IPS-20b (cell line): ENCODE measurements around the gene ZNF425.
A peak's percentile ranks its signal among the peaks of the same experiment; 100 is the strongest.

Experiments
- H3K27ac ChIP-seq: one replicate; pipeline ENCODE4 v1.5.1; 2013; ENCODE audit warnings: low read length
- H3K27me3 ChIP-seq: 2 replicates; pipeline ENCODE4 v1.6.1; 2013; ENCODE audit warnings: mild to moderate bottlenecking, low read length, inconsistent platforms; ENCODE audit not compliant: insufficient read depth
- H3K36me3 ChIP-seq: 2 replicates; pipeline ENCODE4 v1.6.1; 2013; ENCODE audit warnings: low read depth, mild to moderate bottlenecking, inconsistent platforms, low read length, moderate library complexity; ENCODE audit not compliant: insufficient read depth
- H3K4me1 ChIP-seq: 2 replicates; pipeline ENCODE4 v1.6.1; 2013; ENCODE audit warnings: mild to moderate bottlenecking, control low read depth, inconsistent platforms, low read length, moderate library complexity; ENCODE audit not compliant: insufficient read depth
- H3K4me3 ChIP-seq: 2 replicates; pipeline ENCODE4 v1.5.1; 2013; ENCODE audit warnings: mild to moderate bottlenecking, low read length, inconsistent platforms
- H3K9ac ChIP-seq: 2 replicates; pipeline ENCODE4 v1.6.1; 2013; ENCODE audit warnings: low read depth, mild to moderate bottlenecking, inconsistent platforms, low read length, moderate library complexity
- H3K9me3 ChIP-seq: 2 replicates; pipeline ENCODE4 v1.6.1; 2013; ENCODE audit warnings: mild to moderate bottlenecking, low read depth, low read length, inconsistent platforms; ENCODE audit not compliant: insufficient read depth

ZNF425 gene

GRCh38 chr7:149090397-149091195, 35.5 kb downstream of the ZNF425 start, which contains the start of gene ZNF786:
ZNF786 (minus strand) TSS chr7:149090718; CDS start chr7:149090640, 78 bp downstream.
- H3K27ac ChIP-seq = peak within 1 kb of the TSS; percentile 45

GRCh38 chr7:149087376-149087775, 38.7 kb downstream of the ZNF425 start:
- Histone ChIP-seq H3K4me3 (no peak overlapping the region), H3K27ac (no peak overlapping the region), H3K36me3 (peaks cover 25% of the 10 kb centered on the region; the same call in 1 of the 2 replicates), H3K9ac (no peak overlapping the region), H3K4me1 (peaks cover 2% of the 10 kb centered on the region; the same call in 1 of the 2 replicates), H3K27me3 (no peaks in the 10 kb centered on the region), H3K9me3 (peaks cover 16% of the 10 kb centered on the region)

More at GRCh38 chr7:149090397-149091195, 35.5 kb downstream of the ZNF425 start, which contains the start of gene ZNF786:
- Histone ChIP-seq H3K4me1 (peaks cover 2% of the 10 kb centered on the region; the same call in 1 of the 2 replicates), H3K27me3 (no peaks in the 10 kb centered on the region), H3K4me3 (peak within 1 kb of the TSS; percentile 80), H3K9me3 (peaks cover under 1% of the 10 kb centered on the region; the same call in 1 of the 2 replicates), H3K36me3 (peaks cover 9% of the 10 kb centered on the region; the same call in 1 of the 2 replicates), H3K9ac (peak within 1 kb of the TSS; percentile 87)

GRCh38 chr7:149085866-149086265, 40.3 kb downstream of the ZNF425 start:
- H3K4me3 ChIP-seq = no peak overlapping the region
- H3K27me3 ChIP-seq = no peaks in the 10 kb centered on the region
- no peak overlapping the region for H3K9ac ChIP-seq
- H3K4me1 ChIP-seq = no peaks in the 10 kb centered on the region
- peaks cover 25% of the 10 kb centered on the region; the same call in 1 of the 2 replicates for H3K36me3 ChIP-seq
- H3K27ac ChIP-seq = no peak overlapping the region
- peaks cover 16% of the 10 kb centered on the region for H3K9me3 ChIP-seq

DNA sequence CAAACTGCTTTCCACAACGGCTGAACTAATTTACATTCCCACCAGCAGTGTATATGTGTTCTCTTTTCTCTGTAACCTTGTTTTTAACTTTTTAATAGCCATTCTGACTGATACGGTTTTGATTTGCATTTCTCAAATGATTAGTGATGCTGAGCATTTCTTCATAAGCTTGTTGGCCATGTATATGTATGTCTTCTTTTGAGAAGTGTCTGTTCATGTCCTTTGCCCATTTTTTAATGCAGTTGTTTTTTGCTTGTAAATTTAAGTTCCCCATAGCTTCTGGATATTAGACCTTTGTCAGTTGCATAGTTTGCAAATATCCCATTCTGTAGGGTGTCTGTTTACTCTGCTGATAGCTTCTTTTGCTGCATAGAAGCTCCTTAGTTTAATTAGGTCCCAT, 41.7 kb downstream of the ZNF425 start:
- Histone ChIP-seq H3K9ac (no peak overlapping the region), H3K4me3 (no peak overlapping the region), H3K4me1 (no peaks in the 10 kb centered on the region), H3K9me3 (peaks cover 16% of the 10 kb centered on the region), H3K36me3 (peaks cover 33% of the 10 kb centered on the region; the same call in 1 of the 2 replicates), H3K27ac (no peak overlapping the region), H3K27me3 (no peaks in the 10 kb centered on the region)

GRCh38 chr7:149081914-149082313, 44.2 kb downstream of the ZNF425 start:
- no peak overlapping the region for H3K9ac ChIP-seq
- peaks cover 16% of the 10 kb centered on the region for H3K9me3 ChIP-seq
- no peak overlapping the region for H3K4me3 ChIP-seq
- no peaks in the 10 kb centered on the region for H3K27me3 ChIP-seq
- no peak overlapping the region for H3K27ac ChIP-seq
- H3K4me1 ChIP-seq = no peaks in the 10 kb centered on the region
- H3K36me3 ChIP-seq = peaks cover 30% of the 10 kb centered on the region

DNA sequence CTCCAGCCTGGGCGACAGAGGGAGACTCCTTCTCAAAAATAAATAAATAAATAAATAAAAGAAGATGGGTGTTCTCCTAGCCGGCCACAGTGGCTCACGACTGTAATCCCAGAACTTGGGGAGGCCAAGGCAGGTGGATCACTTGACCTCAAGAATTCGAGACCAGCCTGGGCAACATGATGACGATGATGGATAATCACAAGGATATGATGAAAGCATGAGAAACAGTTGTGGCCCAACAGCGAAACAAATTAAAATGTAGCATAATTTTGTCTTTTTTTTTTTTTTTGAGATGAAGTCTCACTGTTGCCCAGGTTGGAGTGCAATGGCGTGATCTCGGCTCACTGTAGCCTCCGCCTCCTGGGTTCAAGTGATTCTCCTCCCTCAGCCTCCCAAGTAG, 48.5 kb downstream of the ZNF425 start:
- Histone ChIP-seq H3K4me3 (no peak overlapping the region), H3K4me1 (no peaks in the 10 kb centered on the region), H3K27ac (no peak overlapping the region), H3K27me3 (no peaks in the 10 kb centered on the region), H3K9ac (no peak overlapping the region), H3K36me3 (peaks cover 37% of the 10 kb centered on the region), H3K9me3 (no peaks in the 10 kb centered on the region)

DNA sequence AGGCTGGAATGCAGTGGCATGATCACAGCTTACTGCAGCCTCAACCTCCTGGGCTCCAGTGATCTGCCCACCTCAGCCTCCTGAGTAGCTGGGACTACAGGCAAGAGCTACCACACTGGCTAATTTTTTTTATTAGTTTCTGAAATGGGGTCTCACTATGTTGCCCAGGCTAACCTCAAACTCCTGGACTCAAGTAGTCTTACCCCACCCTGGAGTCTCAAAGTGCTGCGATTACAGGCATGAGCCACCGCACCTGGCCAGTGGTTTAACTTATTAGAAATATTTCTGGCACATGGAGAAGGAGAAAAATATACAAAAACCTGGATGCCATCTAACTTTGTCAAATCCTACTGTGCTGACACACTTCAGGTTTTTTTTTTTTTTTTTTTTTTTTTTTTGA, 50.8 kb downstream of the ZNF425 start:
- no peak overlapping the region for H3K27ac ChIP-seq
- H3K4me3 ChIP-seq = no peak overlapping the region
- no peak overlapping the region for H3K9ac ChIP-seq
- peaks cover 55% of the 10 kb centered on the region for H3K36me3 ChIP-seq
- no peaks in the 10 kb centered on the region for H3K27me3 ChIP-seq
- no peaks in the 10 kb centered on the region for H3K4me1 ChIP-seq
- H3K9me3 ChIP-seq = no peaks in the 10 kb centered on the region

DNA sequence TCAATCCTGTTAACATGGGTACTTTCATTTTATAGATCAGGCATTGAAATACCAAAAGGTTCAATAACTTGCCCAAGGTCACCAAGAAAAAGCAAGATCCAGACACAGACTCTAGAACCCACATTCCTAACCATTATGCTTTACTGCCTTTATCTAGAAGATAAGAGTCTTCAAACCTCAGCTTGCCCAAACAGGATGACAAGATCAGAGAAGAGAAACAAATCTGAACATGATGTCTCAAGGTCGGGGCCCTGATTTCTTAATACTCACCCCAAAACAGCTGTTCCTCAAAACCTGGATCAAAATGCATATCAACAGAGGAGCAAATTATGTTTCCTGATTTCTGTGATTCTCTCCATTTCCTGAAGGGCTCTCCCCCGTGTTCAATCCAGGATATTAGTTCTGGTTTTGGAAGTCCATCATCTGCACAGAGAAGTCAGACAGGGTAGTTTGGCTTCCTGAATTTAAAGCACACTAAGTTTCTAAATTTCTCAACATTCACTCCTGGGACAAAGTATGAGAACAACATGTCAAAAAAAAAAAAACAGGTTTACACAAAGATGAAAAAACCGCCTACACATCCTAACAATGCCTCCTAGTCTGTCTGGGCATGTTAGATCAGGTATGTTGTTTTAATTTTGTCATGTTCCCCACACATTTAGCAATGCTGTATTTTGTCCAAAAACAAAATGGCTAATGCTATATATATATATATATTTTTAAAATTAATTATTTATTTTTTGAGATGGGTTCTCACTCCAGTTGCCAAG, 51.8 kb downstream of the ZNF425 start:
- Histone ChIP-seq H3K27ac (no peak overlapping the region), H3K9ac (no peak overlapping the region)

DNA sequence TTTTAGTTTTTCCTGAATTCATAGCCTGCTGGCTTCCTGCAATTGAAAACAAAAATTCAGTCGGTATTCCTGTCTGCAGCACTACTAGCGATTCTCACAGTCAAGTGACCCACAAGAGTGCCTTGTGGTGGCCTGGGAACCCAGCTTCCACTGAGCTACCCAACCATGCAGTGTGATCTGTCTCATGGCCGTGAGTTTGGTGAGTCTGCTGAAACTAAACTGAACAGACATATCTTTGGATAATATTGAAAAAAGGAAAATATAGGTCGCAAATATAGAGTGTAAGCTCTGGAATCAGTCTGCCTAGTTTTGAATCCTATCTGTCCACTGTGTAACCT, 53.7 kb downstream of the ZNF425 start:
- Histone ChIP-seq H3K4me1 (no peaks in the 10 kb centered on the region), H3K27me3 (no peaks in the 10 kb centered on the region), H3K27ac (no peak overlapping the region), H3K9ac (peak overlapping the region; percentile 46; the same call in 1 of the 2 replicates), H3K4me3 (no peak overlapping the region), H3K36me3 (peaks cover 61% of the 10 kb centered on the region), H3K9me3 (no peaks in the 10 kb centered on the region)

More for the DNA sequence above, 51.8 kb downstream of the ZNF425 start:
- H3K4me3 ChIP-seq = no peak overlapping the region
- H3K4me1 ChIP-seq = no peaks in the 10 kb centered on the region
- H3K9me3 ChIP-seq = no peaks in the 10 kb centered on the region
- H3K27me3 ChIP-seq = no peaks in the 10 kb centered on the region
- peaks cover 57% of the 10 kb centered on the region for H3K36me3 ChIP-seq

- H3K9ac ChIP-seq = peak overlapping the region; percentile 46; the same call in 1 of the 2 replicates
- H3K27ac ChIP-seq = no peak overlapping the region
- no peak overlapping the region for H3K4me3 ChIP-seq
- H3K36me3 ChIP-seq = peaks cover 60% of the 10 kb centered on the region
- no peaks in the 10 kb centered on the region for H3K9me3 ChIP-seq
- no peaks in the 10 kb centered on the region for H3K27me3 ChIP-seq
- H3K4me1 ChIP-seq = no peaks in the 10 kb centered on the region
Observed at GRCh38 chr7:149071641-149072437, 54.3 kb downstream of the ZNF425 start.

- Histone ChIP-seq H3K4me3 (no peak overlapping the region), H3K9ac (no peak overlapping the region), H3K36me3 (peaks cover 55% of the 10 kb centered on the region), H3K4me1 (no peaks in the 10 kb centered on the region), H3K27ac (no peak overlapping the region), H3K9me3 (no peaks in the 10 kb centered on the region), H3K27me3 (no peaks in the 10 kb centered on the region)
Observed at GRCh38 chr7:149071182-149071635, 54.9 kb downstream of the ZNF425 start.
